NCI-H526 (cell line): ENCODE data around the gene PTPRS.
"Not testable (repeated sequence)": the region's sequence is repeated elsewhere in the genome, so short reads cannot be mapped to it uniquely, and the experiment has no call there.

ENCODE experiments used
- DNase-seq, 2 experiments: peaks; one replicate each; lab custom pipeline; 2025; lab: John Stamatoyannopoulos, UW

Gene PTPRS

DNA sequence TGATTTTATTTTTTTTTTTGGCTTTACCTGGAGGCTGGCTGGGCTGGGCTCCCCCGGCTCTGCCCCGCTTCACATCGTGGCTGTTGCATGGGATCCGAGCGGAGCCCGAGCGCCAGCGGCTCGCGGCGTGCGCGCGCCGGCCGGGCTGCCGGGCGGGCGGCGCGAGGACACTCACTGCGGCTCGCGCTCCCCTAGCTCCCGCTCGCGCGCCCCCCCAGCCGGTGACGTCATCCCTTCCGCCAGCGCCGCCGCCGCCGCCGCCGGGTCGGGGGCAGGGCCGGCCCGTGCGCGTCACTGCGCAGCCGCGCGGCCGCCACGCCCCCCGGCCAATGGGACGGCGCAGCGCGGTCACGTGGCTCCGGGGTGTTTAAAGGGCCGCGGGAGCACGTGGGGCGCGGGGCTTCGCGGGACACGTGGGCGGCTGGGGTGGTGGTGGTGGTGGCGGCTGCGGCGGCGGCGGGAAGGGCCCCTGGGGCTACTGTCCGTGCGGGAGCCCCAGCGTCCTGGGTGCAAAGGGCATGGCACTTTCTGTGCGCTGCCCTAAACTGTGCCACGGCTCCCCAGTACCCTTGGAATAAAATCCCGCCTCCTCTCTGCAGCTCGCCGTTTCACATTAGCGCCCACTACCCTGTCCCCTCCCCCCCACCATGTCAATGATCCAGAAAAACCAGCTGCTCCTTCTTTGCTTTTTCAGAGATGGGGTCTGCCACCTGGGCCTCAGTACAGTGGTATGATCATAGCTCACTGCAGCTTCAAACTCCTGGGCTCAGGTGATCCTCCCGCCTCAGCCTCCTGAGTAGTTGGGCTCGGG, at the start of gene PTPRS:
Gene PTPRS (minus strand): TSS at position 176 of the 811 bp plus-strand sequence. CDS start 54,672 bp downstream, outside the sequence.
- DNase-seq = peak in 1 of 2 experiments; percentile 85

DNA sequence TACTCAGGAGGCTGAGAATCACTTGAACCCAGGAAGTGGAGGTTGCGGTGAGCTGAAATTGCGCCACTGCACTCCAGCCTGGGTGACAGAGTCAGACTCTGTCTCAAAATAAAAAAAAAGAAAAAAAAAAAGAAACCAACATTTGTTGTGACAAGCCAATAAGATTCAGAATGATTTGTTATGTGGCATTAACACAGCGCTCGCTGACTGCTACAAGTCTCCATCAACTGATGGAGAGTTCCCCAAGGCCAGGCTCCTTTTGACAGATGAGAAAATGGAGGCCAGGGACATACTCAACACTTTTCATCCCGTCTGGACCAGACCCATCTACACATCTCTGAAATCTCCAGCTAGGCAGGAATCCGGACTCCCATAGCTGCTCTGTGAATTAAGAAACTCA, 48.7 kb upstream of the PTPRS start:
- DNase-seq = no peak

GRCh38 chr19:5387472-5387871, 46.9 kb upstream of the PTPRS start:
- no peak for DNase-seq

- no peak for DNase-seq
Measured at GRCh38 chr19:5386841-5387240, 46.2 kb upstream of the PTPRS start.

DNA sequence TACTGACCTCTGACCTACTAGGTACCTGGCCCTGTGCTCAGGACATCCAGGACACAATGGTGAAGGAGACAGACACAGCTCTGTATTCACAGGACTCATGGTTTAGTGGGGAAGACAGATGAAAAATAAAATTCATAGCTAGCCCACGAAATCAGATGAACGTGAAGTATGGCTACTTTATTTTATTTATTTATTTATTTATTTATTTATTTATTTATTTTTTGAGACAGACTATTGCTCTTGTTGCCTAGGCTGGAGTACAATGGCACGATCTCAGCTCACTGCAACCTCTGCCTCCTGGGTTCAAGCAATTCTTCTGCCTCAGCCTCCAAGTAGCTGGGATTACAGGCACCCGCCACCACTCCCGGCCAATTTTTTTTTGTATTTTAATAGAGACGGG, 40.6 kb upstream of the PTPRS start:
- not testable (repeated sequence) for DNase-seq

GRCh38 chr19:5380215-5380919, 39.8 kb upstream of the PTPRS start:
- no peak for DNase-seq

GRCh38 chr19:5376928-5377327, 36.3 kb upstream of the PTPRS start:
- no peak for DNase-seq

- no peak for DNase-seq
Measured at GRCh38 chr19:5372572-5373200, 32.1 kb upstream of the PTPRS start.

- peak in 1 of 2 experiments; percentile 38 for DNase-seq
Measured at GRCh38 chr19:5369962-5370367, 29.4 kb upstream of the PTPRS start.

- no peak for DNase-seq
Measured at GRCh38 chr19:5369304-5369703, 28.7 kb upstream of the PTPRS start.

DNA sequence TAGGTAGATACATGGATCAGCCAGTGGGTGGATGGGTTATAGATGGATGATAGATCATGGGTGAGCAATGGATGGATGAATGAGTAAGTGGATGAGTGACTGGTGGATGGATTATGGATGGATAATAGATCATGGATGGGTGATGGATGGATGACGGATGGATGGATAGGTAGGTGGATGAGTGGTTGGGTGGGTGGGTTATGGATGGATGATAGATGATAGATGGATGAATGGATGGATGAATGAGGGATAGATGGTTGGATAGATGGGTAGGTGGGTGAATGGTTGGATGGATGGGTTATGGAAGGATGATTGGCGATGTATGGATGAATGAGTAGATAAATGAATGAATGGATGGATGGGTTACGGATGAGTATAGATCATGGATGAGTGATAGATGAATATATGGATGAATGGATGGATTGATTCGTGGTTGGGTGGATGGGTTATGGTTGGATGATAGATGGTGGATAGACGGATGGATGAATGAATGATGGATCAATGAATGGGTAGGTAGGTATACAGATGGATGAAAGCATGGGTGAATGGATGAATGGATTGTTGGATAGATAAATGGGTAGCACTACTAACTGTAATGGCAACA, 27.0 kb upstream of the PTPRS start:
- no peak for DNase-seq

- DNase-seq = no peak
Measured at GRCh38 chr19:5365905-5366304, 25.3 kb upstream of the PTPRS start.

DNA sequence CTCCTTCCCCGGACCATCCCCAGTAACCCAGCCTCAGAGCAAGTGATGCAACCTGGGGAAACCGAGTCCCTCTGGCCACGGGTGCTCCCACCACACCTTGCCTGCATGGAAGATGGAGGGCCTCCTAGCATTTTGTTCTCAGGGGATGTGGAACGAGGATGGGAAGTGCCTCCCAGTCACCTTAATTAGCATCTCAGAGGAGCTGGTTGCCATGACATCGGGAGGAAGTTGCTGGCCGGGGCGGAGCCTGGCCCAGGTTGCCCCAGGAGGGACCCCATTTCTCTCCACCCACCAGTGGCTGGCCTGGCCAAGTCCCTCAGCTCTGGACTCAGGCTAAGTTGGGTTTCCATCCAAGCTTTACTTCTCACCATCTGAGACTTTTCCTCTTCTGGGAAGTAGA, 24.1 kb upstream of the PTPRS start:
- no peak for DNase-seq

DNA sequence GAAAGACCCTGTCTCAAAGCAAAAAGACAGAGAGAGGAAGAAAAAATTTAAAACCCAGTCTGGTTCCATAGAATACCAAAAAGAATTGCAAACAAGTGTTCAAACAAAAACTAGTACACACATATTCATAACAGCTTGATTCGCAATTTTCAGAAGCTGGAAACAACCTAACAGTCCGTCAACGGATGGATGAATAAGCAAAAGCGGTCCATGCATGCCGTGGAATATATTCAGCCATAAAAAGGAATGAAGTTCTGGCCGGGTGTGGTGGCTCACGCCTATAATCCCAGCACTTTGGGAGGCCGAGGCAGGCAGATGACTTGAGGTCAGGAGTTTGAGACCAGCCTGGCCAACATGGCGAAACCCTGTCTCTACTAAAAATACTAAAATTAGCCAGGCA, 21.2 kb upstream of the PTPRS start:
- DNase-seq = not testable (repeated sequence)

GRCh38 chr19:5361407-5361806, 20.8 kb upstream of the PTPRS start:
- no peak for DNase-seq

GRCh38 chr19:5360003-5360780, 19.6 kb upstream of the PTPRS start:
- DNase-seq = no peak

DNA sequence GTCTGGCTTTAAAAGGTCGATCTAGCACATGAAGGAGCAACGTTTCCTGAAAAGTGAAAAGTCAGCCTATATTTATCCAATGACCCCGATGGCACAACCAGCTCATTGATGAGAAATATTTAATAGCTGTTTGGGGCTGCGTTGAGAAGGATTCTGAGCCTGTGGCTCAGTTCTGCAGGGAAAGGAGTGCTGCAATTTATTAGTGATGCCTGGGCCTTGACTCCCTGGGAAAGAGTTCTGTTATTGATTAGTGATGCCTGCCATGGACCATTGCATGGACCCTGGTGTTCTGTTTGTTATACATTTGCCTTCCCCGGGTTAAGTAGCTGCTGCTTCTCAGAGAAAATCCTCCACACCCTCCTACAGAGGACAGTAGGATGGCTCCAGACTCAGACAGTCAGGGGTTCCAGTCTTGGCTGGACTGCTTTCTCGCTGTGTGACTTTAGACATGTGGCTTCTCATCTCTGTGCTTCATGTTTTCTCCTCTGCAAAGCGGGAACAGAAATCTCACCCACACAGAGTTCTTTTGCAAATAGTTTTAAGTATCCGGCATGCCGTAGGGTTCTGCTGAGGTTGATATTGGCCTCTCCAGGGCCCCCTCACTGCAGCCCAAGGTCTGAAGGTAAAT, 17.7 kb upstream of the PTPRS start:
- DNase-seq = peak in 1 of 2 experiments; percentile 42

- no peak for DNase-seq
Measured at GRCh38 chr19:5357584-5357983, 17.0 kb upstream of the PTPRS start.

DNA sequence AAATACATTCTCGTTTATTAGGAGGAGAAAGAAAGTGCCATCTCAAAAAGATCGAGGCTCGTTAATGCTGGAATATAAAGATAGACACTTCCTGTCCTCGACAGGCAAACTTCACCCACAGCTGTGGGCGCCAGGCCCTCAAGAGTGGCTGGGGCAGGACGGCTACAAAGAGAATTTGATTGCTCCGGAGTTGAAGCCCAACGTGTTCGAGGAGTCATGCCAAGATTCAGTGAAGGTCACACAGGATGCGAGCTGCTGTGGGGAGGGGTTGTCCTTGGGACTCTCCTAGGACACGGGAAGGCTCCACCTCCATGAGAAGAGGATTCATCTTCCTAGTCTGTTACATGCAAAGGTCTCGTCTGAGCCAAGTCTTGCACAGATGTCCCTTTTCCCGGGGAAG, 16.3 kb upstream of the PTPRS start:
- DNase-seq = no peak

GRCh38 chr19:5356428-5356827, 15.8 kb upstream of the PTPRS start:
- no peak for DNase-seq

GRCh38 chr19:5355693-5356092, 15.1 kb upstream of the PTPRS start:
- DNase-seq = no peak
